Liver (tissue), 3 donors: ENCODE results near the gene DMAC2L.

Source experiments
- FOXA1 ChIP-seq: IDR thresholded peaks from 2 replicates; pipeline ENCODE4 v1.6.1; 2016; ENCODE audit warnings: antibody characterized with exemption
- GABPA ChIP-seq, 2 donors: IDR thresholded peaks in 1 of 2; conservative IDR thresholded peaks in 1 of 2; 2 replicates each; pipeline ENCODE4 v1.6.1; 2016; ENCODE audit warnings: antibody characterized with exemption in 2 of 2, mild to moderate bottlenecking in 1 of 2, moderate library complexity in 1 of 2
- SP1 ChIP-seq: IDR thresholded peaks from 2 replicates; pipeline ENCODE4 v1.6.1; 2018; ENCODE audit warnings: antibody characterized with exemption, mild to moderate bottlenecking
- TF ChIP-seq, protein P1 (sequence below): fragments of 150-350 bp; IDR thresholded peaks from 2 replicates; pipeline ENCODE4 v1.5.1; 2017; ENCODE audit warnings: improper control_type of control experiment, low read depth, low read length; ENCODE audit not compliant: missing input control
- TF ChIP-seq, protein P2 (sequence below): IDR thresholded peaks from 2 replicates; pipeline ENCODE4 v1.6.1; 2016; ENCODE audit warnings: antibody characterized with exemption
- TF ChIP-seq, protein P3 (sequence below): IDR thresholded peaks from 2 replicates; pipeline ENCODE4 v1.6.1; 2016; ENCODE audit warnings: antibody characterized with exemption
- donor health status: healthy.
- donor health status: healthy.

DNA sequence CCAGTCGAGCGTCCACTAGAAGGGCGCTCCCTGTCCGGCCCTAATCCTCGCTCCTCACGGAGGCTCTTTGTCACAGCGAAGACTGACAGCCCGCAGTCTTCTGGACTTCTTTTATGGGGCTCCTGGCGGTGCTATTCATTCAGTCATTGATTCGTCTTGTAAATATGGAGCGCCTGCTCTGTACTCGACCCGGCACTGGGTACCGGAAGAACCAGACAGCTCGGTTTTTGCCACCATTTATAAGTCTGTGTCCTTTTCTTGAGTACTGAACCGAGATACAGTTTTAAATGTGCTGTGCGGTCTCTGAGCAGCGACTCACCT lies 570 bp downstream of the DMAC2L start:
- TF ChIP-seq SP1 = no peak
- TF ChIP-seq FOXA1 = no peak
- TF ChIP-seq, protein P1, sequence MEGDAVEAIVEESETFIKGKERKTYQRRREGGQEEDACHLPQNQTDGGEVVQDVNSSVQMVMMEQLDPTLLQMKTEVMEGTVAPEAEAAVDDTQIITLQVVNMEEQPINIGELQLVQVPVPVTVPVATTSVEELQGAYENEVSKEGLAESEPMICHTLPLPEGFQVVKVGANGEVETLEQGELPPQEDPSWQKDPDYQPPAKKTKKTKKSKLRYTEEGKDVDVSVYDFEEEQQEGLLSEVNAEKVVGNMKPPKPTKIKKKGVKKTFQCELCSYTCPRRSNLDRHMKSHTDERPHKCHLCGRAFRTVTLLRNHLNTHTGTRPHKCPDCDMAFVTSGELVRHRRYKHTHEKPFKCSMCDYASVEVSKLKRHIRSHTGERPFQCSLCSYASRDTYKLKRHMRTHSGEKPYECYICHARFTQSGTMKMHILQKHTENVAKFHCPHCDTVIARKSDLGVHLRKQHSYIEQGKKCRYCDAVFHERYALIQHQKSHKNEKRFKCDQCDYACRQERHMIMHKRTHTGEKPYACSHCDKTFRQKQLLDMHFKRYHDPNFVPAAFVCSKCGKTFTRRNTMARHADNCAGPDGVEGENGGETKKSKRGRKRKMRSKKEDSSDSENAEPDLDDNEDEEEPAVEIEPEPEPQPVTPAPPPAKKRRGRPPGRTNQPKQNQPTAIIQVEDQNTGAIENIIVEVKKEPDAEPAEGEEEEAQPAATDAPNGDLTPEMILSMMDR = no peak
- TF ChIP-seq, protein P2, sequence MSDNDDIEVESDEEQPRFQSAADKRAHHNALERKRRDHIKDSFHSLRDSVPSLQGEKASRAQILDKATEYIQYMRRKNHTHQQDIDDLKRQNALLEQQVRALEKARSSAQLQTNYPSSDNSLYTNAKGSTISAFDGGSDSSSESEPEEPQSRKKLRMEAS = no peak
- TF ChIP-seq GABPA (IDR thresholded peaks at IDR 0.05 in 1 of 2, conservative IDR thresholded peaks at IDR 0.05 in 1 of 2) = no peak
- TF ChIP-seq, protein P3, sequence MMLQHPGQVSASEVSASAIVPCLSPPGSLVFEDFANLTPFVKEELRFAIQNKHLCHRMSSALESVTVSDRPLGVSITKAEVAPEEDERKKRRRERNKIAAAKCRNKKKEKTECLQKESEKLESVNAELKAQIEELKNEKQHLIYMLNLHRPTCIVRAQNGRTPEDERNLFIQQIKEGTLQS = no peak
